Measurements from ENCODE around the gene TARBP1. TPM values are rescaled to one million over a fixed set of nuclear protein-coding genes. Genes with fewer than 3 reads are reported as not detected.
A peak's percentile ranks its signal among the peaks of the same experiment; 100 is the strongest.

The TARBP1 gene
- total RNA-seq, 6 experiments from 2014 or later: 8.1 to 12.8 (median 11.0) TPM

GRCh38 chr1:234489698-234490077, 10.7 kb upstream of the TARBP1 start:
- Mint-ChIP-seq H3K27ac (no peak overlapping the region), H3K4me3 (no peak overlapping the region), H3K9me3 (no peaks in the 10 kb centered on the region), H3K36me3 (ENCODE audit: low read depth) (no peaks in the 10 kb centered on the region), H3K4me1 (ENCODE audit: low read depth) (peaks cover 43% of the 10 kb centered on the region), H3K27me3 (ENCODE audit: insufficient read depth) (peaks cover 2% of the 10 kb centered on the region; the same call in 1 of the 2 replicates)
- TF ChIP-seq CTCF (IDR thresholded peaks at IDR 0.05): no peak
- no peak for DNase-seq

- H3K27ac Mint-ChIP-seq: no peak overlapping the region
- H3K36me3 Mint-ChIP-seq (ENCODE audit: low read depth): no peaks in the 10 kb centered on the region
- TF ChIP-seq CTCF (IDR thresholded peaks at IDR 0.05): no peak
- no peak for DNase-seq
- no peaks in the 10 kb centered on the region for H3K9me3 Mint-ChIP-seq
- H3K4me1 Mint-ChIP-seq (ENCODE audit: low read depth): peaks cover 42% of the 10 kb centered on the region
- H3K4me3 Mint-ChIP-seq: no peak overlapping the region
- peaks cover 2% of the 10 kb centered on the region; the same call in 1 of the 2 replicates for H3K27me3 Mint-ChIP-seq (ENCODE audit: insufficient read depth)
Measured at GRCh38 chr1:234489007-234489697, 10.2 kb upstream of the TARBP1 start.

- no peaks in the 10 kb centered on the region for H3K36me3 Mint-ChIP-seq (ENCODE audit: low read depth)
- no peak for DNase-seq
- peaks cover 2% of the 10 kb centered on the region; the same call in 1 of the 2 replicates for H3K27me3 Mint-ChIP-seq (ENCODE audit: insufficient read depth)
- TF ChIP-seq CTCF (IDR thresholded peaks at IDR 0.05): no peak
- peaks cover 35% of the 10 kb centered on the region for H3K4me1 Mint-ChIP-seq (ENCODE audit: low read depth)
- H3K9me3 Mint-ChIP-seq: no peaks in the 10 kb centered on the region
- no peak overlapping the region for H3K4me3 Mint-ChIP-seq
- H3K27ac Mint-ChIP-seq: no peak overlapping the region
Measured at GRCh38 chr1:234488054-234489006, 9.4 kb upstream of the TARBP1 start.

GRCh38 chr1:234486858-234487840, 8.2 kb upstream of the TARBP1 start:
- DNase-seq: peak; percentile 80
- peak; percentile 86 for TF ChIP-seq CTCF (IDR thresholded peaks at IDR 0.05)
- peak overlapping the region; percentile 32 for H3K27ac Mint-ChIP-seq
- H3K36me3 Mint-ChIP-seq (ENCODE audit: low read depth): no peaks in the 10 kb centered on the region
- peak overlapping the region; percentile 69 for H3K4me3 Mint-ChIP-seq
- H3K9me3 Mint-ChIP-seq: no peaks in the 10 kb centered on the region
- H3K4me1 Mint-ChIP-seq (ENCODE audit: low read depth): peaks cover 32% of the 10 kb centered on the region
- peaks cover 2% of the 10 kb centered on the region for H3K27me3 Mint-ChIP-seq (ENCODE audit: insufficient read depth)
